WTC11 (cell line): Measurements from ENCODE around the gene PLEKHA5. TPM values are rescaled to one million over a fixed set of nuclear protein-coding genes. Genes with fewer than 3 reads are reported as not detected.
A peak's percentile ranks its signal among the peaks of the same experiment; 100 is the strongest.

ENCODE experiments used
- ATAC-seq: fragments of 200-7000 bp; cut with Tn5 transposase; 2 replicates; pipeline ENCODE4 v1.10.0; 2021; ENCODE audit warnings: mild to moderate bottlenecking, moderate library complexity
- CTCF ChIA-PET: fragments of 300-600 bp; sonication (Branson Sonifier 250); formaldehyde crosslinking; loops from one replicate; lab custom pipeline; 2021; ENCODE audit warnings: antibody characterized with exemption; lab: Charles Lee
- POLR2A ChIA-PET: fragments of 350-600 bp; sonication (Branson Sonifier 250); formaldehyde crosslinking; loops from one replicate; lab custom pipeline; 2021; ENCODE audit warnings: antibody characterized with exemption; lab: Charles Lee
- DNase-seq: peaks from one replicate; pipeline ENCODE4 v3.0.0; 2021; ENCODE audit warnings: low spot score
- H3K27ac Mint-ChIP-seq: 2 replicates; pipeline ENCODE4 v1.8.0; 2021; ENCODE audit warnings: mixed read lengths
- H3K27me3 Mint-ChIP-seq: 2 replicates; pipeline ENCODE4 v1.8.0; 2021; ENCODE audit warnings: low read depth, mild to moderate bottlenecking, moderate library complexity, mixed read lengths
- H3K36me3 Mint-ChIP-seq: 2 replicates; pipeline ENCODE4 v1.8.0; 2021; ENCODE audit warnings: mixed read lengths
- H3K4me1 Mint-ChIP-seq: 2 replicates; pipeline ENCODE4 v1.8.0; 2022; ENCODE audit warnings: mixed read lengths
- H3K4me3 Mint-ChIP-seq: 2 replicates; pipeline ENCODE4 v1.8.0; 2021; ENCODE audit warnings: mild to moderate bottlenecking, moderate library complexity, mixed read lengths
- H3K9me3 Mint-ChIP-seq: 2 replicates; pipeline ENCODE4 v1.8.0; 2021; ENCODE audit warnings: mixed read lengths
- ATF2 ChIP-seq: sonication (generic); formaldehyde crosslinking; IDR thresholded peaks from 2 replicates; pipeline ENCODE4 v1.8.1; 2022; ENCODE audit warnings: low read depth, missing genetic modification reagents, borderline replicate concordance
- CREB1 ChIP-seq: sonication (generic); formaldehyde crosslinking; IDR thresholded peaks from 2 replicates; pipeline ENCODE4 v1.8.0; 2023; ENCODE audit warnings: mild to moderate bottlenecking, missing genetic modification reagents
- FOXK1 ChIP-seq: sonication (generic); formaldehyde crosslinking; IDR thresholded peaks from 2 replicates; pipeline ENCODE4 v1.8.0; 2022; ENCODE audit warnings: mild to moderate bottlenecking, moderate library complexity, missing genetic modification reagents
- GABPB1 ChIP-seq: sonication (generic); formaldehyde crosslinking; IDR thresholded peaks from 2 replicates; pipeline ENCODE4 v1.8.1; 2023; ENCODE audit warnings: mild to moderate bottlenecking, missing genetic modification reagents
- IRF2 ChIP-seq: sonication (generic); formaldehyde crosslinking; IDR thresholded peaks from 2 replicates; pipeline ENCODE4 v1.8.0; 2022; ENCODE audit warnings: low read depth, missing genetic modification reagents, borderline replicate concordance
- NFE2L1 ChIP-seq: sonication (generic); formaldehyde crosslinking; IDR thresholded peaks from 2 replicates; pipeline ENCODE4 v1.8.1; 2023; ENCODE audit warnings: missing genetic modification reagents
- NR1H2 ChIP-seq: sonication (generic); formaldehyde crosslinking; IDR thresholded peaks from 2 replicates; pipeline ENCODE4 v1.9.0; 2021; ENCODE audit warnings: mild to moderate bottlenecking, moderate library complexity, missing genetic modification reagents
- NR3C1 ChIP-seq: sonication (generic); formaldehyde crosslinking; conservative IDR thresholded peaks from 2 replicates; pipeline ENCODE4 v1.8.1; 2023; ENCODE audit warnings: low read depth, mild to moderate bottlenecking, missing genetic modification reagents
- OVOL2 ChIP-seq: fragments of 250-450 bp; sonication (Bioruptor Pico); IDR thresholded peaks from 2 replicates; pipeline ENCODE4 v1.9.0; 2021; ENCODE audit warnings: mild to moderate bottlenecking, borderline replicate concordance
- PREB ChIP-seq: sonication (generic); formaldehyde crosslinking; IDR thresholded peaks from 2 replicates; pipeline ENCODE4 v1.8.1; 2022; ENCODE audit warnings: mild to moderate bottlenecking, missing genetic modification reagents, moderate library complexity, borderline replicate concordance
- PRRX2 ChIP-seq: fragments of 250-450 bp; sonication (Bioruptor Pico); IDR thresholded peaks from 2 replicates; pipeline ENCODE4 v1.8.0; 2021; ENCODE audit warnings: mild to moderate bottlenecking
- SMAD4 ChIP-seq: sonication (generic); formaldehyde crosslinking; IDR thresholded peaks from 2 replicates; pipeline ENCODE4 v1.8.0; 2022; ENCODE audit warnings: mild to moderate bottlenecking, missing genetic modification reagents
- TEAD4 ChIP-seq: sonication (generic); formaldehyde crosslinking; IDR thresholded peaks from 2 replicates; pipeline ENCODE4 v1.8.0; 2022; ENCODE audit warnings: mild to moderate bottlenecking, missing genetic modification reagents
- TP53 ChIP-seq: sonication (generic); formaldehyde crosslinking; IDR thresholded peaks from 2 replicates; pipeline ENCODE4 v1.8.1; 2023; ENCODE audit warnings: mild to moderate bottlenecking, missing genetic modification reagents
- ZNF219 ChIP-seq: sonication (generic); formaldehyde crosslinking; IDR thresholded peaks from 2 replicates; pipeline ENCODE4 v1.8.0; 2023; ENCODE audit warnings: missing genetic modification reagents, mild to moderate bottlenecking, borderline replicate concordance
- ZNF317 ChIP-seq: sonication (generic); formaldehyde crosslinking; IDR thresholded peaks from 2 replicates; pipeline ENCODE4 v1.8.1; 2023; ENCODE audit warnings: low read depth, mild to moderate bottlenecking, moderate library complexity, missing genetic modification reagents, borderline replicate concordance
- ZNF512 ChIP-seq: sonication (generic); formaldehyde crosslinking; IDR thresholded peaks from 2 replicates; pipeline ENCODE4 v1.8.1; 2022; ENCODE audit warnings: missing genetic modification reagents, borderline replicate concordance
- ZNF671 ChIP-seq: fragments of 250-450 bp; sonication (Bioruptor Pico); IDR thresholded peaks from 2 replicates; pipeline ENCODE4 v1.8.0; 2021; ENCODE audit warnings: mild to moderate bottlenecking
- total RNA-seq: library from RNA; stranded (reverse); gene quantifications from 3 replicates; pipeline ENCODE4 v1.2.3, GENCODE V29; 2021
- TF ChIP-seq, protein P1 (sequence below): sonication (generic); formaldehyde crosslinking; IDR thresholded peaks from 2 replicates; pipeline ENCODE4 v1.8.1; 2022; ENCODE audit warnings: mild to moderate bottlenecking, moderate library complexity, missing genetic modification reagents
- TF ChIP-seq, protein P2 (sequence below): sonication (generic); formaldehyde crosslinking; IDR thresholded peaks from 2 replicates; pipeline ENCODE4 v1.8.1; 2023; ENCODE audit warnings: mild to moderate bottlenecking, missing genetic modification reagents
- TF ChIP-seq, protein P3 (sequence below): fragments of 250-450 bp; sonication (Bioruptor Pico); IDR thresholded peaks from 2 replicates; pipeline ENCODE4 v1.9.0; 2021; ENCODE audit warnings: moderate library complexity, mild to moderate bottlenecking, inconsistent platforms, borderline replicate concordance
- TF ChIP-seq, protein P4 (sequence below): sonication (generic); formaldehyde crosslinking; IDR thresholded peaks from 2 replicates; pipeline ENCODE4 v1.8.1; 2023; ENCODE audit warnings: mild to moderate bottlenecking, missing genetic modification reagents, borderline replicate concordance
- TF ChIP-seq, protein P5 (sequence below): sonication (generic); formaldehyde crosslinking; IDR thresholded peaks from 2 replicates; pipeline ENCODE4 v1.8.0; 2022; ENCODE audit warnings: mild to moderate bottlenecking, missing genetic modification reagents

The PLEKHA5 gene
- total RNA-seq, 1 experiment from 2014 or later = 61.1 TPM

GRCh38 chr12:19243551-19243950, 114.0 kb downstream of the PLEKHA5 start:
- Mint-ChIP-seq H3K9me3 (no peaks in the 10 kb centered on the region), H3K4me3 (no peak overlapping the region), H3K4me1 (peaks cover 24% of the 10 kb centered on the region), H3K27ac (peak overlapping the region; percentile 46; the same call in 1 of the 2 replicates), H3K27me3 (no peaks in the 10 kb centered on the region), H3K36me3 (no peaks in the 10 kb centered on the region)
- ATAC-seq = no peak
- TF ChIP-seq ZNF317 (no peak), NR1H2 (no peak), PRRX2 (CRISPR knock-in tag) (no peak), ATF2 (CRISPR knock-in tag) (no peak), CREB1 (no peak), GABPB1 (no peak), NFE2L1 (CRISPR knock-in tag) (no peak), NR3C1 (CRISPR knock-in tag) (no peak), PREB (CRISPR knock-in tag) (no peak), ZNF219 (CRISPR knock-in tag) (no peak), TP53 (CRISPR knock-in tag) (no peak)
- TF ChIP-seq, protein P1, sequence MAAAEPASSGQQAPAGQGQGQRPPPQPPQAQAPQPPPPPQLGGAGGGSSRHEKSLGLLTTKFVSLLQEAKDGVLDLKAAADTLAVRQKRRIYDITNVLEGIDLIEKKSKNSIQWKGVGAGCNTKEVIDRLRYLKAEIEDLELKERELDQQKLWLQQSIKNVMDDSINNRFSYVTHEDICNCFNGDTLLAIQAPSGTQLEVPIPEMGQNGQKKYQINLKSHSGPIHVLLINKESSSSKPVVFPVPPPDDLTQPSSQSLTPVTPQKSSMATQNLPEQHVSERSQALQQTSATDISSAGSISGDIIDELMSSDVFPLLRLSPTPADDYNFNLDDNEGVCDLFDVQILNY (CRISPR knock-in tag) = no peak
- TF ChIP-seq, protein P2, sequence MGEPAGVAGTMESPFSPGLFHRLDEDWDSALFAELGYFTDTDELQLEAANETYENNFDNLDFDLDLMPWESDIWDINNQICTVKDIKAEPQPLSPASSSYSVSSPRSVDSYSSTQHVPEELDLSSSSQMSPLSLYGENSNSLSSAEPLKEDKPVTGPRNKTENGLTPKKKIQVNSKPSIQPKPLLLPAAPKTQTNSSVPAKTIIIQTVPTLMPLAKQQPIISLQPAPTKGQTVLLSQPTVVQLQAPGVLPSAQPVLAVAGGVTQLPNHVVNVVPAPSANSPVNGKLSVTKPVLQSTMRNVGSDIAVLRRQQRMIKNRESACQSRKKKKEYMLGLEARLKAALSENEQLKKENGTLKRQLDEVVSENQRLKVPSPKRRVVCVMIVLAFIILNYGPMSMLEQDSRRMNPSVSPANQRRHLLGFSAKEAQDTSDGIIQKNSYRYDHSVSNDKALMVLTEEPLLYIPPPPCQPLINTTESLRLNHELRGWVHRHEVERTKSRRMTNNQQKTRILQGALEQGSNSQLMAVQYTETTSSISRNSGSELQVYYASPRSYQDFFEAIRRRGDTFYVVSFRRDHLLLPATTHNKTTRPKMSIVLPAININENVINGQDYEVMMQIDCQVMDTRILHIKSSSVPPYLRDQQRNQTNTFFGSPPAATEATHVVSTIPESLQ (CRISPR knock-in tag) = no peak
- TF ChIP-seq, protein P3, sequence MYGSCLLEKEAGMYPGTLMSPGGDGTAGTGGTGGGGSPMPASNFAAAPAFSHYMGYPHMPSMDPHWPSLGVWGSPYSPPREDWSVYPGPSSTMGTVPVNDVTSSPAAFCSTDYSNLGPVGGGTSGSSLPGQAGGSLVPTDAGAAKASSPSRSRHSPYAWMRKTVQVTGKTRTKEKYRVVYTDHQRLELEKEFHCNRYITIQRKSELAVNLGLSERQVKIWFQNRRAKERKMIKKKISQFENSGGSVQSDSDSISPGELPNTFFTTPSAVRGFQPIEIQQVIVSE (CRISPR knock-in tag) = no peak
- TF ChIP-seq, protein P4, sequence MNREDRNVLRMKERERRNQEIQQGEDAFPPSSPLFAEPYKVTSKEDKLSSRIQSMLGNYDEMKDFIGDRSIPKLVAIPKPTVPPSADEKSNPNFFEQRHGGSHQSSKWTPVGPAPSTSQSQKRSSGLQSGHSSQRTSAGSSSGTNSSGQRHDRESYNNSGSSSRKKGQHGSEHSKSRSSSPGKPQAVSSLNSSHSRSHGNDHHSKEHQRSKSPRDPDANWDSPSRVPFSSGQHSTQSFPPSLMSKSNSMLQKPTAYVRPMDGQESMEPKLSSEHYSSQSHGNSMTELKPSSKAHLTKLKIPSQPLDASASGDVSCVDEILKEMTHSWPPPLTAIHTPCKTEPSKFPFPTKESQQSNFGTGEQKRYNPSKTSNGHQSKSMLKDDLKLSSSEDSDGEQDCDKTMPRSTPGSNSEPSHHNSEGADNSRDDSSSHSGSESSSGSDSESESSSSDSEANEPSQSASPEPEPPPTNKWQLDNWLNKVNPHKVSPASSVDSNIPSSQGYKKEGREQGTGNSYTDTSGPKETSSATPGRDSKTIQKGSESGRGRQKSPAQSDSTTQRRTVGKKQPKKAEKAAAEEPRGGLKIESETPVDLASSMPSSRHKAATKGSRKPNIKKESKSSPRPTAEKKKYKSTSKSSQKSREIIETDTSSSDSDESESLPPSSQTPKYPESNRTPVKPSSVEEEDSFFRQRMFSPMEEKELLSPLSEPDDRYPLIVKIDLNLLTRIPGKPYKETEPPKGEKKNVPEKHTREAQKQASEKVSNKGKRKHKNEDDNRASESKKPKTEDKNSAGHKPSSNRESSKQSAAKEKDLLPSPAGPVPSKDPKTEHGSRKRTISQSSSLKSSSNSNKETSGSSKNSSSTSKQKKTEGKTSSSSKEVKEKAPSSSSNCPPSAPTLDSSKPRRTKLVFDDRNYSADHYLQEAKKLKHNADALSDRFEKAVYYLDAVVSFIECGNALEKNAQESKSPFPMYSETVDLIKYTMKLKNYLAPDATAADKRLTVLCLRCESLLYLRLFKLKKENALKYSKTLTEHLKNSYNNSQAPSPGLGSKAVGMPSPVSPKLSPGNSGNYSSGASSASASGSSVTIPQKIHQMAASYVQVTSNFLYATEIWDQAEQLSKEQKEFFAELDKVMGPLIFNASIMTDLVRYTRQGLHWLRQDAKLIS (CRISPR knock-in tag) = no peak
- ChIA-PET POLR2A (no interaction called here), CTCF (interaction anchor here (0.7 kb wide), 1 partner anchor 21 kb away, joined by 3 read pairs; no protein-coding TSS in a partner anchor)
- DNase-seq = no peak

DNA sequence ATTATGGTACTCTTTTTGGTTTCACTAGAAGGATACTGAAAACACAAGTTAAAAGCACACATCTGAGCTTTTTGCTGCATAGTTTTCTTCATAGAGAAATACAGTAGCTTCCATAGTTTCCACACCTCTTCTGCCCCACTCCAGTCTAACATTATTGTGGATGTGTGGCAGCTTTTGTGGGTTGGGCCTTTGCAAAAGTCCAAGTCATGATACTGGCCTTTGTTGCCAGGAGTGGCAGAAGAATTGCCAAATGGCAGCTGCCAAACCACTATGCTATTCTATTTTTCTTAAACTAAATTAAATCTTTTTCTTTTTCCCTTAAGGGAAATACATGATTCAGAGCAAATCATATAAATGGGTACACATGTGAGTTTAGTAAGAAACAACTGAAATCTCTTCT, 114.8 kb downstream of the PLEKHA5 start:
- H3K27ac Mint-ChIP-seq = no peak overlapping the region
- POLR2A ChIA-PET = no interaction called here
- H3K9me3 Mint-ChIP-seq = no peaks in the 10 kb centered on the region
- ATAC-seq (no peak), DNase-seq (no peak)
- H3K4me1 Mint-ChIP-seq = peaks cover 17% of the 10 kb centered on the region
- CTCF ChIA-PET = no interaction called here
- no peaks in the 10 kb centered on the region for H3K27me3 Mint-ChIP-seq
- no peak overlapping the region for H3K4me3 Mint-ChIP-seq
- no peaks in the 10 kb centered on the region for H3K36me3 Mint-ChIP-seq
- no peak for TF ChIP-seq OVOL2
- TF ChIP-seq, protein P5, sequence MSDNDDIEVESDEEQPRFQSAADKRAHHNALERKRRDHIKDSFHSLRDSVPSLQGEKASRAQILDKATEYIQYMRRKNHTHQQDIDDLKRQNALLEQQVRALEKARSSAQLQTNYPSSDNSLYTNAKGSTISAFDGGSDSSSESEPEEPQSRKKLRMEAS (CRISPR knock-in tag) = no peak
- no peak for TF ChIP-seq ZNF512 (CRISPR knock-in tag)
- TF ChIP-seq TEAD4 (CRISPR knock-in tag) = no peak
- no peak for TF ChIP-seq FOXK1
- no peak for TF ChIP-seq SMAD4 (CRISPR knock-in tag)
- no peak for TF ChIP-seq ZNF671 (CRISPR knock-in tag)
- no peak for TF ChIP-seq IRF2 (CRISPR knock-in tag)
- TF ChIP-seq PRRX2 (CRISPR knock-in tag) = no peak
